Liver (tissue), 3 donors: ENCODE measurements around the gene LRCOL1.

Source experiments
- ATF3 ChIP-seq: IDR thresholded peaks from 2 replicates; pipeline ENCODE4 v1.6.1; 2016; ENCODE audit warnings: antibody characterized with exemption
- CTCF ChIP-seq: fragments of 150-350 bp; IDR thresholded peaks from 2 replicates; pipeline ENCODE4 v1.5.1; 2017; ENCODE audit warnings: improper control_type of control experiment, low read depth, low read length; ENCODE audit not compliant: missing input control
- FOXA1 ChIP-seq: IDR thresholded peaks from 2 replicates; pipeline ENCODE4 v1.6.1; 2016; ENCODE audit warnings: antibody characterized with exemption
- GABPA ChIP-seq, 2 donors: IDR thresholded peaks in 1 of 2; conservative IDR thresholded peaks in 1 of 2; 2 replicates each; pipeline ENCODE4 v1.6.1; 2016; ENCODE audit warnings: antibody characterized with exemption in 2 of 2, mild to moderate bottlenecking in 1 of 2, moderate library complexity in 1 of 2
- JUND ChIP-seq, 2 donors: IDR thresholded peaks; 2 replicates each; pipeline ENCODE4 v1.6.1; 2016; ENCODE audit warnings: antibody characterized with exemption in 2 of 2
- NR2F2 ChIP-seq: IDR thresholded peaks from 2 replicates; pipeline ENCODE4 v1.6.1; 2016; ENCODE audit warnings: antibody characterized with exemption
- RAD21 ChIP-seq, 2 donors: IDR thresholded peaks; 2 replicates each; pipeline ENCODE4 v1.6.1; 2016; ENCODE audit warnings: antibody characterized with exemption in 2 of 2, mild to moderate bottlenecking in 2 of 2
- RXRA ChIP-seq, 2 donors: IDR thresholded peaks; 2 replicates each; pipeline ENCODE4 v1.6.1; 2017 to 2018; ENCODE audit warnings: antibody characterized with exemption in 2 of 2, mild to moderate bottlenecking in 1 of 2
- SP1 ChIP-seq: IDR thresholded peaks from 2 replicates; pipeline ENCODE4 v1.6.1; 2018; ENCODE audit warnings: antibody characterized with exemption, mild to moderate bottlenecking
- TAF1 ChIP-seq: conservative IDR thresholded peaks from 2 replicates; pipeline ENCODE4 v1.6.1; 2016; ENCODE audit warnings: antibody characterized with exemption, mild to moderate bottlenecking
- YY1 ChIP-seq: IDR thresholded peaks from 2 replicates; pipeline ENCODE4 v1.6.1; 2016; ENCODE audit warnings: antibody characterized with exemption, mild to moderate bottlenecking
- ZBTB33 ChIP-seq: IDR thresholded peaks from 2 replicates; pipeline ENCODE4 v1.6.1; 2016; ENCODE audit warnings: antibody characterized with exemption
- TF ChIP-seq, protein P1 (sequence below): IDR thresholded peaks from 2 replicates; pipeline ENCODE4 v1.6.1; 2016; ENCODE audit warnings: antibody characterized with exemption
- TF ChIP-seq, protein P2 (sequence below): IDR thresholded peaks from 2 replicates; pipeline ENCODE4 v1.6.1; 2016; ENCODE audit warnings: antibody characterized with exemption, mild to moderate bottlenecking
- donor health status: healthy.
- donor health status: healthy.

DNA sequence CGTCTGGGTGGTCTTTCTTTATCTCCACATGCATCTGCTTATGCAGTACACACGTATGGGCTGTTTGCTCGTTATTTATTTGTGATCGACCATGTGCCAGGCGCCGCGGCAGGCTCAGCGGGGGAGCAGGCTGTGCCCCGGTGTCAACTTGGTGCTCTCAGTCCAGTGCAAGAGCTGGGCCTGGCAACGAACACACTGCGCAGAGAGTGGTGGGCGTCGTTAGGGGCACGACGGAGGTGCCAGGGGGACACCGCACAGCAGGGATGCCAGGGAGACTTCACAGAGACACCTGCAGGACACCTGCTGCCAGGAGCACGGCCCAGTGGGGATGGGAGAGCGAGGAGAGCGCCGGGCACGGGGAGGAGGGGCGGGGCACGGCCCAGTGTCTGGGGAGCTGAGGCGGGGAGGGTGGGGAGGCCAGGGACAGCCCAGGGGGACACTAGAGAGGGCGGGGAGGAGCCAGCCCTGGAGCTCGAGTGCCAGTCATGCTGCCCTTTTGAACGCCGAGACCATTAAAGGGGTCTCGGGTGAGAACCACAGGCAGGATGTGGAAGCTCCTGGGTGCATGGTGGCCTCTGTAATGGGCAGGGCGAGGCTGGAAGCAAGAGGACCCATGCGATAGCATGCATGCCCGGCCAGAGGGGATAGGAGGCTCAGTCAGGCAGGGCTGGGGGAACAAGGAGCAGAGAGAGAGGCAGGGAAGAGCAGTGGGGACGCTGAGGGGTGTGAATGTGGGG, 652 bp upstream of the LRCOL1 start:
- TF ChIP-seq NR2F2, result no peak
- no peak for TF ChIP-seq CTCF
- TF ChIP-seq TAF1, result no peak
- no peak for TF ChIP-seq SP1
- TF ChIP-seq RXRA (IDR thresholded peaks at IDR 0.05), result no peak
- no peak for TF ChIP-seq JUND (IDR thresholded peaks at IDR 0.05)
- no peak for TF ChIP-seq GABPA (IDR thresholded peaks at IDR 0.05 in 1 of 2, conservative IDR thresholded peaks at IDR 0.05 in 1 of 2)
- no peak for TF ChIP-seq ZBTB33
- TF ChIP-seq, protein P1, sequence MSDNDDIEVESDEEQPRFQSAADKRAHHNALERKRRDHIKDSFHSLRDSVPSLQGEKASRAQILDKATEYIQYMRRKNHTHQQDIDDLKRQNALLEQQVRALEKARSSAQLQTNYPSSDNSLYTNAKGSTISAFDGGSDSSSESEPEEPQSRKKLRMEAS, result no peak
- no peak for TF ChIP-seq YY1
- TF ChIP-seq RAD21 (IDR thresholded peaks at IDR 0.05), result no peak
- TF ChIP-seq FOXA1, result no peak
- TF ChIP-seq, protein P2, sequence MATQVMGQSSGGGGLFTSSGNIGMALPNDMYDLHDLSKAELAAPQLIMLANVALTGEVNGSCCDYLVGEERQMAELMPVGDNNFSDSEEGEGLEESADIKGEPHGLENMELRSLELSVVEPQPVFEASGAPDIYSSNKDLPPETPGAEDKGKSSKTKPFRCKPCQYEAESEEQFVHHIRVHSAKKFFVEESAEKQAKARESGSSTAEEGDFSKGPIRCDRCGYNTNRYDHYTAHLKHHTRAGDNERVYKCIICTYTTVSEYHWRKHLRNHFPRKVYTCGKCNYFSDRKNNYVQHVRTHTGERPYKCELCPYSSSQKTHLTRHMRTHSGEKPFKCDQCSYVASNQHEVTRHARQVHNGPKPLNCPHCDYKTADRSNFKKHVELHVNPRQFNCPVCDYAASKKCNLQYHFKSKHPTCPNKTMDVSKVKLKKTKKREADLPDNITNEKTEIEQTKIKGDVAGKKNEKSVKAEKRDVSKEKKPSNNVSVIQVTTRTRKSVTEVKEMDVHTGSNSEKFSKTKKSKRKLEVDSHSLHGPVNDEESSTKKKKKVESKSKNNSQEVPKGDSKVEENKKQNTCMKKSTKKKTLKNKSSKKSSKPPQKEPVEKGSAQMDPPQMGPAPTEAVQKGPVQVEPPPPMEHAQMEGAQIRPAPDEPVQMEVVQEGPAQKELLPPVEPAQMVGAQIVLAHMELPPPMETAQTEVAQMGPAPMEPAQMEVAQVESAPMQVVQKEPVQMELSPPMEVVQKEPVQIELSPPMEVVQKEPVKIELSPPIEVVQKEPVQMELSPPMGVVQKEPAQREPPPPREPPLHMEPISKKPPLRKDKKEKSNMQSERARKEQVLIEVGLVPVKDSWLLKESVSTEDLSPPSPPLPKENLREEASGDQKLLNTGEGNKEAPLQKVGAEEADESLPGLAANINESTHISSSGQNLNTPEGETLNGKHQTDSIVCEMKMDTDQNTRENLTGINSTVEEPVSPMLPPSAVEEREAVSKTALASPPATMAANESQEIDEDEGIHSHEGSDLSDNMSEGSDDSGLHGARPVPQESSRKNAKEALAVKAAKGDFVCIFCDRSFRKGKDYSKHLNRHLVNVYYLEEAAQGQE, result no peak
- no peak for TF ChIP-seq ATF3
